Diencephalon (tissue), 1 donor: Measurements from ENCODE around the gene TP53BP2. TPM values are rescaled to one million over a fixed set of nuclear protein-coding genes. Genes with fewer than 3 reads are reported as not detected.

Experiments used
- total RNA-seq: library from RNA; depleted of rRNA; stranded (reverse); fragments of >200 nt; gene quantifications from one replicate; pipeline ENCODE4 v1.2.3, GENCODE V29; 2014

The TP53BP2 gene, protein sequence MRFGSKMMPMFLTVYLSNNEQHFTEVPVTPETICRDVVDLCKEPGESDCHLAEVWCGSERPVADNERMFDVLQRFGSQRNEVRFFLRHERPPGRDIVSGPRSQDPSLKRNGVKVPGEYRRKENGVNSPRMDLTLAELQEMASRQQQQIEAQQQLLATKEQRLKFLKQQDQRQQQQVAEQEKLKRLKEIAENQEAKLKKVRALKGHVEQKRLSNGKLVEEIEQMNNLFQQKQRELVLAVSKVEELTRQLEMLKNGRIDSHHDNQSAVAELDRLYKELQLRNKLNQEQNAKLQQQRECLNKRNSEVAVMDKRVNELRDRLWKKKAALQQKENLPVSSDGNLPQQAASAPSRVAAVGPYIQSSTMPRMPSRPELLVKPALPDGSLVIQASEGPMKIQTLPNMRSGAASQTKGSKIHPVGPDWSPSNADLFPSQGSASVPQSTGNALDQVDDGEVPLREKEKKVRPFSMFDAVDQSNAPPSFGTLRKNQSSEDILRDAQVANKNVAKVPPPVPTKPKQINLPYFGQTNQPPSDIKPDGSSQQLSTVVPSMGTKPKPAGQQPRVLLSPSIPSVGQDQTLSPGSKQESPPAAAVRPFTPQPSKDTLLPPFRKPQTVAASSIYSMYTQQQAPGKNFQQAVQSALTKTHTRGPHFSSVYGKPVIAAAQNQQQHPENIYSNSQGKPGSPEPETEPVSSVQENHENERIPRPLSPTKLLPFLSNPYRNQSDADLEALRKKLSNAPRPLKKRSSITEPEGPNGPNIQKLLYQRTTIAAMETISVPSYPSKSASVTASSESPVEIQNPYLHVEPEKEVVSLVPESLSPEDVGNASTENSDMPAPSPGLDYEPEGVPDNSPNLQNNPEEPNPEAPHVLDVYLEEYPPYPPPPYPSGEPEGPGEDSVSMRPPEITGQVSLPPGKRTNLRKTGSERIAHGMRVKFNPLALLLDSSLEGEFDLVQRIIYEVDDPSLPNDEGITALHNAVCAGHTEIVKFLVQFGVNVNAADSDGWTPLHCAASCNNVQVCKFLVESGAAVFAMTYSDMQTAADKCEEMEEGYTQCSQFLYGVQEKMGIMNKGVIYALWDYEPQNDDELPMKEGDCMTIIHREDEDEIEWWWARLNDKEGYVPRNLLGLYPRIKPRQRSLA
- total RNA-seq, result 38.3 TPM

GRCh38 chr1:223845810-223846682, at the start of gene TP53BP2:
TP53BP2 (minus strand) TSS chr1:223845947; CDS start chr1:223845680, 267 bp downstream.

Other genes with a start within 250 kb of the TP53BP2 start
- not detected for gene CAPN8, start 180.2 kb downstream of the TP53BP2 start, total RNA-seq
- gene CAPN2, start 133.4 kb downstream of the TP53BP2 start, total RNA-seq, result 53.7 TPM